ENCODE data around the gene SYT14.

GRCh38 chr1:209927466-209927865 lies 10.6 kb upstream of the SYT14 start:
- TF ChIP-seq POLR2A (IDR thresholded peaks at IDR 0.05) (no peak), CTCF (IDR thresholded peaks at IDR 0.05) (no peak)

All from thyroid gland (tissue), 4 donors.